ENCODE data around the gene HOXD9. TPM values are rescaled to one million over a fixed set of nuclear protein-coding genes. Genes with fewer than 3 reads are reported as not detected.

Gene HOXD9
- total RNA-seq, 1 donor from 2014 or later: 1.9 TPM

GRCh38 chr2:176137906-176138305 lies 15.4 kb downstream of the HOXD9 start:
- no peak for DNase-seq (ENCODE audit: low spot score)

- DNase-seq (ENCODE audit: low spot score): no peak
These were observed 16.0 kb downstream of the HOXD9 start for GRCh38 chr2:176138526-176138922.

- DNase-seq (ENCODE audit: low spot score): no peak
These were observed 16.6 kb downstream of the HOXD9 start for GRCh38 chr2:176138923-176139660.

- DNase-seq (ENCODE audit: low spot score): no peak
These were observed 17.4 kb downstream of the HOXD9 start for GRCh38 chr2:176139661-176140512.

GRCh38 chr2:176140513-176141317 lies 18.2 kb downstream of the HOXD9 start:
- DNase-seq (ENCODE audit: low spot score): peak; percentile 80

GRCh38 chr2:176142281-176142680 lies 19.8 kb downstream of the HOXD9 start:
- no peak for DNase-seq (ENCODE audit: low spot score)

- no peak for DNase-seq (ENCODE audit: low spot score)
These were observed 22.8 kb downstream of the HOXD9 start for GRCh38 chr2:176145085-176145969.

- no peak for DNase-seq (ENCODE audit: low spot score)
These were observed 23.6 kb downstream of the HOXD9 start for GRCh38 chr2:176146101-176146500.

GRCh38 chr2:176146645-176147044 lies 24.1 kb downstream of the HOXD9 start:
- DNase-seq (ENCODE audit: low spot score): no peak

GRCh38 chr2:176147210-176147799 lies 24.8 kb downstream of the HOXD9 start:
- no peak for DNase-seq (ENCODE audit: low spot score)

- DNase-seq (ENCODE audit: low spot score): no peak
These were observed 25.4 kb downstream of the HOXD9 start for GRCh38 chr2:176147800-176148496.

GRCh38 chr2:176148751-176149421 lies 26.4 kb downstream of the HOXD9 start:
- DNase-seq (ENCODE audit: low spot score): no peak

- no peak for DNase-seq (ENCODE audit: low spot score)
These were observed 27.0 kb downstream of the HOXD9 start for GRCh38 chr2:176149481-176149938.

- no peak for DNase-seq (ENCODE audit: low spot score)
These were observed 27.5 kb downstream of the HOXD9 start for GRCh38 chr2:176149939-176150583.

GRCh38 chr2:176150584-176151441 lies 28.3 kb downstream of the HOXD9 start:
- no peak for DNase-seq (ENCODE audit: low spot score)

GRCh38 chr2:176151442-176152287 lies 29.1 kb downstream of the HOXD9 start, which contains the start of gene HOXD4:
TSS of gene HOXD4 (plus strand) at chr2:176151550. CDS start at chr2:176151634, 84 bp downstream.
- no peak for DNase-seq (ENCODE audit: low spot score)

All from umbilical cord (tissue), 2 donors.